WTC11 (cell line): Measurements from ENCODE around the gene DEPDC1B. TPM values are rescaled to one million over a fixed set of nuclear protein-coding genes. Genes with fewer than 3 reads are reported as not detected.

Experiments
- ATAC-seq: fragments of 200-7000 bp; cut with Tn5 transposase; 2 replicates; pipeline ENCODE4 v1.10.0; 2021; ENCODE audit warnings: mild to moderate bottlenecking, moderate library complexity
- CTCF ChIA-PET: fragments of 300-600 bp; sonication (Branson Sonifier 250); formaldehyde crosslinking; loops from one replicate; lab custom pipeline; 2021; ENCODE audit warnings: antibody characterized with exemption; lab: Charles Lee
- POLR2A ChIA-PET: fragments of 350-600 bp; sonication (Branson Sonifier 250); formaldehyde crosslinking; loops from one replicate; lab custom pipeline; 2021; ENCODE audit warnings: antibody characterized with exemption; lab: Charles Lee
- DNase-seq: peaks from one replicate; pipeline ENCODE4 v3.0.0; 2021; ENCODE audit warnings: low spot score
- H3K27ac Mint-ChIP-seq: 2 replicates; pipeline ENCODE4 v1.8.0; 2021; ENCODE audit warnings: mixed read lengths
- H3K27me3 Mint-ChIP-seq: 2 replicates; pipeline ENCODE4 v1.8.0; 2021; ENCODE audit warnings: low read depth, mild to moderate bottlenecking, moderate library complexity, mixed read lengths
- H3K36me3 Mint-ChIP-seq: 2 replicates; pipeline ENCODE4 v1.8.0; 2021; ENCODE audit warnings: mixed read lengths
- H3K4me1 Mint-ChIP-seq: 2 replicates; pipeline ENCODE4 v1.8.0; 2022; ENCODE audit warnings: mixed read lengths
- H3K4me3 Mint-ChIP-seq: 2 replicates; pipeline ENCODE4 v1.8.0; 2021; ENCODE audit warnings: mild to moderate bottlenecking, moderate library complexity, mixed read lengths
- H3K9me3 Mint-ChIP-seq: 2 replicates; pipeline ENCODE4 v1.8.0; 2021; ENCODE audit warnings: mixed read lengths
- AR ChIP-seq: fragments of 250-450 bp; sonication (Bioruptor Pico); IDR thresholded peaks from 2 replicates; pipeline ENCODE4 v1.9.0; 2021; ENCODE audit warnings: mild to moderate bottlenecking
- ARID4B ChIP-seq: sonication (generic); formaldehyde crosslinking; IDR thresholded peaks from 2 replicates; pipeline ENCODE4 v1.8.0; 2023; ENCODE audit warnings: missing genetic modification reagents, mild to moderate bottlenecking, borderline replicate concordance
- ATF1 ChIP-seq: sonication (generic); formaldehyde crosslinking; IDR thresholded peaks from 2 replicates; pipeline ENCODE4 v1.8.1; 2023; ENCODE audit warnings: mild to moderate bottlenecking, moderate library complexity, missing genetic modification reagents
- CREM ChIP-seq: sonication (generic); formaldehyde crosslinking; IDR thresholded peaks from 2 replicates; pipeline ENCODE4 v1.8.1; 2022; ENCODE audit warnings: mild to moderate bottlenecking, missing genetic modification reagents, moderate library complexity
- ERG ChIP-seq: fragments of 250-450 bp; sonication (Bioruptor Pico); IDR thresholded peaks from 2 replicates; pipeline ENCODE4 v1.8.0; 2021; ENCODE audit warnings: mild to moderate bottlenecking
- FOXP1 ChIP-seq: sonication (generic); formaldehyde crosslinking; IDR thresholded peaks from 2 replicates; pipeline ENCODE4 v1.8.0; 2022; ENCODE audit warnings: missing genetic modification reagents, mild to moderate bottlenecking, moderate library complexity, borderline replicate concordance
- KAT7 ChIP-seq: sonication (generic); formaldehyde crosslinking; IDR thresholded peaks from 2 replicates; pipeline ENCODE4 v1.8.1; 2023; ENCODE audit warnings: missing genetic modification reagents, mild to moderate bottlenecking, borderline replicate concordance
- MLX ChIP-seq: sonication (generic); formaldehyde crosslinking; IDR thresholded peaks from 2 replicates; pipeline ENCODE4 v1.8.1; 2023; ENCODE audit warnings: mild to moderate bottlenecking, missing genetic modification reagents, moderate library complexity
- NFYB ChIP-seq: sonication (generic); formaldehyde crosslinking; conservative IDR thresholded peaks from 2 replicates; pipeline ENCODE4 v1.8.0; 2022; ENCODE audit warnings: low read depth, missing genetic modification reagents
- NR1H2 ChIP-seq: sonication (generic); formaldehyde crosslinking; IDR thresholded peaks from 2 replicates; pipeline ENCODE4 v1.9.0; 2021; ENCODE audit warnings: mild to moderate bottlenecking, moderate library complexity, missing genetic modification reagents
- NR2C2 ChIP-seq: sonication (generic); formaldehyde crosslinking; IDR thresholded peaks from 2 replicates; pipeline ENCODE4 v1.8.0; 2022; ENCODE audit warnings: mild to moderate bottlenecking, missing genetic modification reagents
- PRDM15 ChIP-seq: sonication (generic); formaldehyde crosslinking; IDR thresholded peaks from 2 replicates; pipeline ENCODE4 v1.8.0; 2022; ENCODE audit warnings: missing genetic modification reagents
- SMAD3 ChIP-seq: sonication (generic); formaldehyde crosslinking; IDR thresholded peaks from 2 replicates; pipeline ENCODE4 v1.8.0; 2022; ENCODE audit warnings: missing genetic modification reagents, mild to moderate bottlenecking, borderline replicate concordance
- TEAD4 ChIP-seq: sonication (generic); formaldehyde crosslinking; IDR thresholded peaks from 2 replicates; pipeline ENCODE4 v1.8.0; 2022; ENCODE audit warnings: mild to moderate bottlenecking, missing genetic modification reagents
- ZNF138 ChIP-seq: sonication (generic); formaldehyde crosslinking; conservative IDR thresholded peaks from 2 replicates; pipeline ENCODE4 v1.8.1; 2022; ENCODE audit warnings: mild to moderate bottlenecking, moderate library complexity, missing genetic modification reagents
- total RNA-seq: library from RNA; stranded (reverse); gene quantifications from 3 replicates; pipeline ENCODE4 v1.2.3, GENCODE V29; 2021
- TF ChIP-seq, protein P1 (sequence below): sonication (generic); formaldehyde crosslinking; IDR thresholded peaks from 2 replicates; pipeline ENCODE4 v1.8.0; 2022; ENCODE audit warnings: mild to moderate bottlenecking, missing genetic modification reagents

DEPDC1B gene
- total RNA-seq, 1 experiment from 2014 or later = 55.1 TPM

DNA sequence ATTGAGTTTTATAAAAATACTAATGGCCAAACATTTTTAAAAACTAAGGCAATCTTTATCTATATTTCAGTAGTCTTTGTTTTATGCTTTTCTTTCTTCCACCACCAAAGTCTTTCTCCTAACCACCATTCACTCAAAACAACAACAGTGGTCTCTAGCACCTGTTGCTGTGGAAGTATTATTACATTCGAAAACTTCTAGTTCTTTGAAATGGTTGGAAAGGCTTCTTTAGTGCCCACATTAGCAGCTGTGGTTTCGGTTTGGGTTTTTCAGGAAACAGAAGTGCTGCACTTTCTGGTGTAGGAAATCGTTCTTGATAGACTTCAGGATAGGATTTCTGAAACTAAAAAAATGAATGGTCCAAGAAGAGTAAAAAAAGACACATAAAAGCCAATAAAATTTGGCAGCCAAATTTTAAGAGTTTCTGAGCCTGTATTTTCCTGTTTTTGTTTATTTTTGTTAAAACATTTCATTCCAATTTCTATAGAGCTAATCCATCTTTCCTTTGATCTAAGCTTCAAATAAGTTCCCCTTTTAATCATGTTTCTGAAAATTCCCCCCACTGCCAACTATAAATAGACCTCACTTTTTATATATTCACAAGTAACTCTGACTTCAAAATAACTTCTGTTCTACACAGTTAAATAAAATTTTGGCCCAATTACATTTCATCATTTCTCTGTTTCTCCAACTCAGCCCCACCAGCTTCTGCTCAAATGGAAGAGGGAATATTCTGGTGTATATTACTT is 102.2 kb downstream of the DEPDC1B start (continued):
- TF ChIP-seq ARID4B (no peak), ZNF138 (CRISPR knock-in tag) (no peak), SMAD3 (CRISPR knock-in tag) (no peak), KAT7 (CRISPR knock-in tag) (no peak), AR (no peak), NR2C2 (CRISPR knock-in tag) (no peak)
- TF ChIP-seq, protein P1, sequence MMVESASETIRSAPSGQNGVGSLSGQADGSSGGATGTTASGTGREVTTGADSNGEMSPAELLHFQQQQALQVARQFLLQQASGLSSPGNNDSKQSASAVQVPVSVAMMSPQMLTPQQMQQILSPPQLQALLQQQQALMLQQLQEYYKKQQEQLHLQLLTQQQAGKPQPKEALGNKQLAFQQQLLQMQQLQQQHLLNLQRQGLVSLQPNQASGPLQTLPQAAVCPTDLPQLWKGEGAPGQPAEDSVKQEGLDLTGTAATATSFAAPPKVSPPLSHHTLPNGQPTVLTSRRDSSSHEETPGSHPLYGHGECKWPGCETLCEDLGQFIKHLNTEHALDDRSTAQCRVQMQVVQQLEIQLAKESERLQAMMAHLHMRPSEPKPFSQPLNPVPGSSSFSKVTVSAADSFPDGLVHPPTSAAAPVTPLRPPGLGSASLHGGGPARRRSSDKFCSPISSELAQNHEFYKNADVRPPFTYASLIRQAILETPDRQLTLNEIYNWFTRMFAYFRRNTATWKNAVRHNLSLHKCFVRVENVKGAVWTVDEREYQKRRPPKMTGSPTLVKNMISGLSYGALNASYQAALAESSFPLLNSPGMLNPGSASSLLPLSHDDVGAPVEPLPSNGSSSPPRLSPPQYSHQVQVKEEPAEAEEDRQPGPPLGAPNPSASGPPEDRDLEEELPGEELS (CRISPR knock-in tag) = no peak

DNA sequence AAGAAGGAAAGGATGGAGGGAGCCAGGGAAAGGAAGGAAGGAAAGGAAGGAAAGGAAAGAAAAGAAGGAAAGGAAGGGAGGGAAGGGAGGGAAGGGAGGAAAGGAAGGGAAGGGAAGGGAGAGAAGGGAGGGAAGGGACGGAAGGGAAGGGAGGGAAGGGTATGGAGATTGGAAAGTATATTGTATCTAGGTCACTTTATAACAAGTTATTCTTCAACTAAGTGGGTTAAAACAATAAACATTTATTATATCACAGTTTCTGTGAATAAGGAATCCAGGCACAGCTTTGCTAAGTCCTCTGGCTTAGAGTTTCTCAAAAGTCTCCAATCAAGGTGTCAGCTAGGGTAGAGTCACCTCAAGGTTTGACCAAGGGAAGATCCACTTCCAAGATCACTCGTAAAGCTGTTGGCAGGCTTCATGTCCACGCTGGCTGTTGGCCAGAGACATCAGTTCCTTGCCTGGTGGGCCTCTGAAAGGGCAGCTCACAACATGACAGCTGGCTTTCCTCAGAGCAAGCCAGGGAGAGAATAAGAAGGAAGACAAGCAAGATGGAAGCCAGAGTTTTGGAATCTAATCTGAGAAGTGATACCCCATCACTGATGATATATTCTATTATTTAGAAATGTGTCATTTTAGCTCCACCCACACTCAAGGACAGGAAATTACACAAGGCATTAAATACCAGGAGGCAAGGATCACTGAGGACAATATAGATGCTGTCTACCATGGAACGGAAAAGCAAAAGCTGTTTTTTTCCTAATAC is 105.1 kb downstream of the DEPDC1B start:
- DNase-seq (no peak), ATAC-seq (no peak)
- Mint-ChIP-seq H3K27me3 (no peaks in the 10 kb centered on the region), H3K4me1 (peaks cover 10% of the 10 kb centered on the region), H3K36me3 (peaks cover 13% of the 10 kb centered on the region), H3K9me3 (no peaks in the 10 kb centered on the region), H3K4me3 (no peak overlapping the region), H3K27ac (no peak overlapping the region)
- TF ChIP-seq CREM (no peak), NFYB (no peak), MLX (CRISPR knock-in tag) (no peak), ATF1 (CRISPR knock-in tag) (no peak), KAT7 (CRISPR knock-in tag) (no peak), ERG (CRISPR knock-in tag) (no peak), TEAD4 (CRISPR knock-in tag) (no peak), NR1H2 (CRISPR knock-in tag) (no peak), FOXP1 (no peak), PRDM15 (CRISPR knock-in tag) (no peak)
- ChIA-PET CTCF (no interaction called here), POLR2A (no interaction called here)
